NCI-H774 (cell line): ENCODE data around the gene RASGEF1B.

Experiments
- DNase-seq: peaks from one replicate; lab custom pipeline; 2025; lab: John Stamatoyannopoulos, UW

Gene RASGEF1B

DNA sequence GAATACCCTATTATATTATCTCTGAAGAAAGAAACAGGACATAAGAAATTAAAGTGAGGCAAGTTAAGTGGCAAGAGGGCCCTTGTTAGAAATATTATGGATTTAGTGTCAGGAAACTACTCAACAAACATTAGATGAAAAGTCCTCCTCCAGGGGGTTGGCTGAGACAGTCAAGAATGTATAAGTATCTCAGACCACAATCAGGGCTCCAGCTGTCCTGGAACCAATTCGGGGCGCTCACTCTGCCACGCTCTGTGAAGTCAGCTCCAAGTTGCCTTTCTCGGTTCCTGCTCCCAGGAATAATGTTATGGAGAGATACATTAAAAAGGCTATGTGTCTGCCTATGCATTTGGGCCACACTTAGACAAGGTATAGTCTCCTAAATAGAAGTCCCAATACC is 73.3 kb downstream of the RASGEF1B start:
- no peak for DNase-seq

DNA sequence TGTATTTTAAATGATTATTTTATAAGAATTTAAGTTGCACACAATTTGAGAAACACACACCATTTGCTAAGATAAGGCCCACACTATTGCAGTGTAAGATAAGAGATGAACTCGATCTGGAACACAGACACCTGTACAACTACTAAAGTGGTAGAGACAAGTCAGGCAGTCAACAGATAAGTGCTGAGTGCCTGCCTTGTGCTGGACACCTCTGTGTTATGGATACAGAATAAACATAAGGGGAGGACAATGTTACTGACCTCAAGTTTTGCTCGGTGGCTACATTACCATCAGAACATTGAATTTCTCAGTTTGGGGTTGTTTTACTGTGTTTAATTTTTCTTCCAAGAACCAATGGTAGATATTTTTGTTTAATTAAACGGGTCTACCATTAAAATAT is 74.1 kb downstream of the RASGEF1B start:
- DNase-seq: no peak

DNA sequence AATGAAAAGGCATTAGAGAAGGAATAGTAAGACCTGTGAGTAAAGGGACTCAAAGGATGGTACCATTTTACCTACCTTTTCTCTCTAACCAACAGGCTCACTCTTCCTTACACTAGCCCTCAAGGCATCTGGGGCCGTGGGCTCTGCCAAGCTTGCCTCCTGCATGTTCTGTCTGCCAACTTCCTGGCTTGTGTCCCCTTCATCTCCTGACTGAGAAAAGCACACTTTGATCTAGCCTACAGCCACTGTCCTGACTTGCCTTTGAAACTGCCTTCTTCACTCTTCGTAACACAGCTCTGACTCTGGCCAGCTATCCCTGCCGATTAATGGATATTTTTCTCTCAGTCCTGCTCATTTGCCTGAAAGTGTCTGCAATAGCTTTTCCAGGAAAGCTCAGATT is 76.5 kb downstream of the RASGEF1B start:
- no peak for DNase-seq

DNA sequence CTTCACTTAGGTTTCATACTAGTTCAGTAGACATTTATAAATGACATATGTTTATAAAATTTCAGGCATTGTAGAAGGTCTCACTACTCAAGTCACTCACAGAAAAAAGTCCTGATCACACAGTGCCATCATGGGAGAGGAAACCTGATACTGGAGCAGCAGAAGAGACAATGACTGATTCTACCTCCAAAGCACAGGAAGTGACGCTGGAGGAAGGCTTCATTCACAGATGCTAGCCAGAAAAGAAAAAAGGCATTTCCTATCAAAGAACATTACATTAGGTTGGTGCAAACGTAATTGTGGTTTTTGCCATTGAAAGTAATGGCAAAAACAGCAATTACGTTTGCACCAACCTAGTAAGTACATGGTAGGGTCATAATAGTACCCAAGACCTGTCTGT is 79.5 kb downstream of the RASGEF1B start:
- no peak for DNase-seq

DNA sequence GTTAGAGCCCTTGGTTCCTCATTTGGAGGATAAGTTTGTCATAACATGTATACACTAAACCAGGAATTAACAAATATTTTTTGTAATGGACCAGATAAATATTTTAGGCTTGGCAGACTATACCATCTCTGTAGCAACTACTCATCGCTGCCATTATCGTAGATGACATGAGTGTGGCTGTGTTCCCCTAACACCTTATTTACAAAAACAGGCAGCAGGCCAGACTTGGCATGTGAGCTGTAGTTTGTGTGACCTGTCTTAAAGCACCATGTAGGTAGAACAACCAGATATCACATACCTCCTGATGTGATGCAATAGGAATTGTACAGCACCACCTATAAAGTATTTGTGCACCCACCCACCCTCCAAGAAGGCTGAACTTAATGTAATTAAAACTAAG is 82.0 kb downstream of the RASGEF1B start:
- no peak for DNase-seq

DNA sequence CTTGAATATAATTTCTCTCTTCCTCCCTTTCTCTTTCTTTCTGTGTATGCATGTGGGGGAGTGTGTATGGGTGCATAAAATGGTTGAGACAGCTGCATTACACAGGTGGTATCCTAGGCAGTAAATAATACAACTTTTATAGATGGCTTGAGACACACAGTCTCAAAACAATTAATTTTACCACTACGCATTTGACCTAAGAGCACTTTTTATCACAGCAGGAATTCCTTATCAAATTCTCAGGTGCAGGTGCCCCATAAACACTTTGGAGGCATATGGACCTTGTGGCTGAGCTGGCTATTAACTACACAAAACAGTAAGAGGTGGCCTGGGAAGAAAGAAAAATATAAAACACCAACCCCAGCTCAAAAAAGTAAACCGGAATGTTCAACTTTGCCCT is 91.3 kb downstream of the RASGEF1B start:
- DNase-seq: no peak

DNA sequence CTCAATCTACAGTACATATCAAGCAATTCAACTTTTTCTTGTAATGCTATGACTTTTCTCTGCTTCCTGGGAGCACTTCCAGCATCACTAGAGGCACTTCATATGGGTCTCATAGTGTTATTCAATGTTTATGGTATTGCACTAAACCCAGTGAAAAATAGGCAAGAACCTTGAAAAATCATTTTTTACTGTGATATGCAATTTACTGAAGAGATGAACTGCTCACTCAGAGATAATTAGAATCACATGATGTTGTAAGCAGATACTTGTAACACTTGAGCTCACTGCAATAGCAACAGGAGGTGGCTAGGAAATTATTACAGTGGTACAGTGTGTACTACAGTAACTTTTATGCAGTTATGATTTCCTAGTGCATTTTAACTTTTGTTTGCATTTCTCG is 93.3 kb downstream of the RASGEF1B start:
- DNase-seq: no peak

DNA sequence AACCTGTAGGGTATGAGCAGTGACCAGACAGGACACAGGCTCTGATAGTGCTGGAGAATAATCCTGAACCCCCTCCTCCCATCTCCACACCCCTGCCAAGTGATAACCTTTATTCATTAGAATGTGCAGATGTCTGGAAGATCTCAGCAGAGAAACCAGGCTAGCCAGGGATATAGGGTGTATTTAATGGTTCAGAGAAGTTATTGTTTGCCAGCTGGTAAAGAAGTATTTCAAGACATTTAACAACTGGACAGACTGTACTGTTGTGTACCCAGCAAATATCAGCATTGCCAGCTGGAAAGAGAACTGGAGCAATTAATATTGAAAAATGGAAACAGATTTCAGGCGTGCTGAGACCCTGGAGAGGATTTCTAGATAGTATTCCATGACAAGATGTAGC is 94.5 kb downstream of the RASGEF1B start:
- no peak for DNase-seq

DNA sequence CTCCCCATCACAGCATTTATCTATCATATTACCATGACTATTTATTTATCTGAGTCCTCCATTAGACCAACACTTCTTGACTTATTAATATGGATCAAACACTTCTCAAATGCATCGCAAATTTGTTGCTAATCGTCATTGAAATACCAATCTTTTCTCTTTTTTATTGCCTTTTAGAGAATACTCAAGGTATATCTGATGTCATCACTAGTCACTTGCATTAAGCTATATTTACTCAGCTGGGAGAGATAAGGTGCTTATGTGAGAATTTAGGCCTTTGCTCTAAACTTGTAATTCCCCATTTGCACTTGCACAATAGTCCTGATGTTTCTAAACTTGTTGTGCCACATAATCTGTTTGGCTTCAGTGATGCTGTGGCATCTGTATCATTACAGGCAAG is 95.0 kb downstream of the RASGEF1B start:
- DNase-seq: no peak
